Adrenal gland (tissue), 12 donors: ENCODE results near the gene ZNF740. TPM values are rescaled to one million over a fixed set of nuclear protein-coding genes. Genes with fewer than 3 reads are reported as not detected.

Experiments used
- DNase-seq, 7 donors: peaks; one replicate each; pipeline ENCODE4 v3.0.0-alpha.2; 2019 to 2020
- H3K27ac ChIP-seq, 5 donors: fragments of 200-600 bp; sonication (generic) in 4 of 5; 1 replicate in 3 of 5; 2 replicates in 2 of 5; pipeline versions ENCODE4 v1.5.1 to v1.8.0; 2016 to 2020; ENCODE audit warnings: mild to moderate bottlenecking in 1 of 5
- H3K27me3 ChIP-seq: fragments of 200-600 bp; 2 replicates; pipeline ENCODE4 v1.8.0; 2021
- H3K36me3 ChIP-seq, 2 donors: fragments of 200-600 bp; replicated peaks in 1 of 2; 1 replicate in 1 of 2; 2 replicates in 1 of 2; pipeline versions ENCODE4 v1.5.1 to v1.8.0; 2018 to 2022
- H3K4me1 ChIP-seq, 2 donors: fragments of 200-600 bp; replicated peaks in 1 of 2; 1 replicate in 1 of 2; 2 replicates in 1 of 2; pipeline versions ENCODE4 v1.5.1 to v1.8.0; 2018 to 2021
- H3K4me3 ChIP-seq, 4 donors: fragments of 200-600 bp; sonication (generic) in 3 of 4; one replicate each; pipeline ENCODE4 v1.5.1; 2016 to 2018
- H3K9me3 ChIP-seq, 3 donors: fragments of 200-600 bp; sonication (generic) in 1 of 3; replicated peaks in 1 of 3; 1 replicate in 2 of 3; 2 replicates in 1 of 3; pipeline versions ENCODE4 v1.5.1 to v1.8.0; 2016 to 2021
- POLR2A ChIP-seq, 2 donors: fragments of 450-650 bp; IDR thresholded peaks; one replicate each; pipeline ENCODE4 v1.6.1; 2017; ENCODE audit warnings: antibody characterized with exemption in 2 of 2, mild to moderate bottlenecking in 2 of 2, moderate library complexity in 1 of 2
- WGBS, 4 donors: extraction: QIAGEN DNeasy Blood & Tissue Kit in 2 of 4; methylation state at CpG; one replicate each; pipeline versions ENCODE4 v1.1.5 to v1.1.7; 2013 to 2017; 5-methylcytosine and 5-hydroxymethylcytosine counted together
- intact Hi-C, 2 donors: fragments of 100-400 bp; cut with DNase I; formaldehyde crosslinking; loops; one replicate each; pipeline versions ENCODE4 v1.14.1 to v1.15.0; 2022 to 2023
- polyA plus RNA-seq, 3 donors: library from polyadenylated mRNA; stranded (reverse); fragments of 200-250 nt in 2 of 3; fragments of 350-450 nt in 1 of 3; fragmentation: Illumina TruSeq in 1 of 3; extraction: RNeasy Lipid Tissue Mini Kit (QIAGEN cat#74804) in 1 of 3; gene quantifications; one replicate each; pipeline ENCODE4 v1.2.3, GENCODE V29; 2013 to 2014
- total RNA-seq, 9 donors: library from RNA; depleted of rRNA in 4 of 9; stranded (reverse); fragments of >200 nt in 4 of 9; fragments of 120-200 nt in 1 of 9; fragmentation: NEBNext Ultra II Directional in 1 of 9; extraction: Animal tissue kit (Norgen Biotek cat#: 25700) in 1 of 9; gene quantifications; one replicate each; pipeline versions ENCODE4 v1.1.0 to v1.2.4, GENCODE V29; 2013 to 2023
- TF ChIP-seq, protein P1 (sequence below), 6 experiments: fragments of 450-650 bp in 4 of 6; fragments of 200-600 bp in 2 of 6; sonication (generic) in 1 of 6; IDR thresholded peaks; 1 replicate in 5 of 6; 2 replicates in 1 of 6; pipeline versions ENCODE4 v1.5.1 to v1.8.0; 2016 to 2021; ENCODE audit warnings: antibody characterized with exemption in 6 of 6, mild to moderate bottlenecking in 2 of 6, moderate library complexity in 1 of 6
- donor health status: healthy with polysubstance abuse.
- donor health status: Bipolar disorder and iron deficiency.
- donor health status: DM: yes; HTN: yes; CAD: no.
- donor health status: DM: no; HTN: no; CAD: no.
- donor health status: DM: no; HTN: no; CAD: no.
- donor health status: DM: yes; HTN: yes; CAD: no.

ZNF740 gene
- total and polyA plus RNA-seq, 12 donors = 6.6 to 61.0 (median 14.0) TPM

- no peaks in the 10 kb centered on the region for H3K9me3 ChIP-seq
- H3K27ac ChIP-seq = peak overlapping the region in 4 of 5 donors; percentile 18 to 99 (median 78)
- intact Hi-C loops = loop anchor here in 1 of 2 donors (10.0 kb wide), 2 partner anchors 68 to 208 kb away; partner anchors contain the start of gene AMHR2
- peaks cover 30 to 46% of the 10 kb centered on the region in 2 donors for H3K4me1 ChIP-seq
- WGBS, 4 donors = 41 to 49% (median 44%) methylated on average over 14 to 19 of the region's 19 CpGs
- peaks cover 0 to 18% of the 10 kb centered on the region in 2 donors for H3K36me3 ChIP-seq
- DNase-seq = peak in 5 of 7 donors; percentile 62 to 75 (median 64)
- peak in 1 of 2 donors; percentile 22 for TF ChIP-seq POLR2A (IDR thresholded peaks at IDR 0.05)
- TF ChIP-seq, protein P1, sequence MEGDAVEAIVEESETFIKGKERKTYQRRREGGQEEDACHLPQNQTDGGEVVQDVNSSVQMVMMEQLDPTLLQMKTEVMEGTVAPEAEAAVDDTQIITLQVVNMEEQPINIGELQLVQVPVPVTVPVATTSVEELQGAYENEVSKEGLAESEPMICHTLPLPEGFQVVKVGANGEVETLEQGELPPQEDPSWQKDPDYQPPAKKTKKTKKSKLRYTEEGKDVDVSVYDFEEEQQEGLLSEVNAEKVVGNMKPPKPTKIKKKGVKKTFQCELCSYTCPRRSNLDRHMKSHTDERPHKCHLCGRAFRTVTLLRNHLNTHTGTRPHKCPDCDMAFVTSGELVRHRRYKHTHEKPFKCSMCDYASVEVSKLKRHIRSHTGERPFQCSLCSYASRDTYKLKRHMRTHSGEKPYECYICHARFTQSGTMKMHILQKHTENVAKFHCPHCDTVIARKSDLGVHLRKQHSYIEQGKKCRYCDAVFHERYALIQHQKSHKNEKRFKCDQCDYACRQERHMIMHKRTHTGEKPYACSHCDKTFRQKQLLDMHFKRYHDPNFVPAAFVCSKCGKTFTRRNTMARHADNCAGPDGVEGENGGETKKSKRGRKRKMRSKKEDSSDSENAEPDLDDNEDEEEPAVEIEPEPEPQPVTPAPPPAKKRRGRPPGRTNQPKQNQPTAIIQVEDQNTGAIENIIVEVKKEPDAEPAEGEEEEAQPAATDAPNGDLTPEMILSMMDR (IDR thresholded peaks at IDR 0.05) = no peak
- H3K4me3 ChIP-seq = no peak overlapping the region
- H3K27me3 ChIP-seq = no peaks in the 10 kb centered on the region
Measured at GRCh38 chr12:53217051-53217930, 36.8 kb downstream of the ZNF740 start.

DNA sequence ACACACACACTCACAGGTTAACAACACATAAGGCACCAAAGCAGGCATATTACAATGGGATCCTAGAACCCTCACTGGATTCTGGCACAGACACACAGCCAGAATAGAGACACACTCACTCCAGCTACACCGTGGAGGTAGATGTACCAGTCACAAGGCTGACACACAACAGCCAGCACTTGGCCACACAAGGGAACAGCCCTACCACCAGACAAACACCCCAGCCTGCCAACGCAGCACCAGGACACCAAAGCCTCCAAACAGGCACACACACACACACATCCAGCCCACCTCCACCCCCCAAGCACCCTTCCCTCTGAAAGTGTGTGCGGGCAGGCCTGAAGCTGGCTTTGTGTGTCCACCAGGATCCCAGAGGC lies 37.4 kb downstream of the ZNF740 start:
- 0 to 62% (median 52%) methylated on average over 1 to 3 of the region's 3 CpGs for WGBS, 4 donors
- H3K4me1 ChIP-seq = peaks cover 34 to 51% of the 10 kb centered on the region in 2 donors
- no peaks in the 10 kb centered on the region for H3K27me3 ChIP-seq
- TF ChIP-seq, protein P1 (IDR thresholded peaks at IDR 0.05) = no peak
- no peak for TF ChIP-seq POLR2A (IDR thresholded peaks at IDR 0.05)
- H3K4me3 ChIP-seq = peak overlapping the region in 1 of 4 donors; percentile 91
- peak overlapping the region in 4 of 5 donors; percentile 18 to 99 (median 78) for H3K27ac ChIP-seq
- peaks cover 0 to 14% of the 10 kb centered on the region in 2 donors for H3K36me3 ChIP-seq
- DNase-seq = peak in 1 of 7 donors; percentile 49
- intact Hi-C loops = loop anchor here in 1 of 2 donors (10.0 kb wide), 2 partner anchors 67 to 207 kb away; partner anchors contain the start of gene AMHR2
- no peaks in the 10 kb centered on the region for H3K9me3 ChIP-seq

- no peak for DNase-seq
- Histone ChIP-seq H3K27ac (peak overlapping the region in 3 of 5 donors; percentile 59 to 99 (median 97)), H3K36me3 (peaks cover 0 to 7% of the 10 kb centered on the region in 2 donors), H3K4me3 (peak overlapping the region in 2 of 4 donors; percentile 65 to 91), H3K27me3 (no peaks in the 10 kb centered on the region), H3K9me3 (no peaks in the 10 kb centered on the region), H3K4me1 (peaks cover 34 to 51% of the 10 kb centered on the region in 2 donors)
- intact Hi-C loops = loop anchor here in 1 of 2 donors (10.0 kb wide), 2 partner anchors 66 to 206 kb away; partner anchors contain the start of gene AMHR2
- TF ChIP-seq, protein P1 (IDR thresholded peaks at IDR 0.05) = no peak
- TF ChIP-seq POLR2A (IDR thresholded peaks at IDR 0.05) = no peak
- 54 to 66% (median 58%) methylated on average over 28 to 30 of the region's 30 CpGs for WGBS, 4 donors
Measured at GRCh38 chr12:53218551-53219291, 38.2 kb downstream of the ZNF740 start.
